H1 (cell line): ENCODE results near the gene PRTN3. TPM values are rescaled to one million over a fixed set of nuclear protein-coding genes. Genes with fewer than 3 reads are reported as not detected.

Experiments
- CTCF ChIA-PET: fragments of 300-600 bp; sonication (Branson Sonifier 250); formaldehyde crosslinking; loops from one replicate; lab custom pipeline; 2021; ENCODE audit not compliant: partially characterized antibody; lab: Charles Lee
- POLR2A ChIA-PET: fragments of 300-600 bp; sonication (Branson Sonifier 250); formaldehyde crosslinking; loops from one replicate; lab custom pipeline; 2021; ENCODE audit warnings: inconsistent platforms; ENCODE audit not compliant: partially characterized antibody; lab: Charles Lee
- DNase-seq, 2 experiments: peaks; one replicate each; pipeline versions ENCODE4 v3.0.0 to v3.0.0-alpha.2; 2010 to 2022; ENCODE audit warnings: low spot score in 2 of 2, low read depth in 1 of 2, mixed read lengths in 1 of 2
- FAIRE-seq: peaks from 2 replicates; lab custom pipeline; 2011; peaks lifted over from hg19 to GRCh38; lab: Jason Lieb, UNC
- H2AFZ ChIP-seq: 2 replicates; pipeline ENCODE4 v1.8.1; 2012; ENCODE audit warnings: low read length, inconsistent platforms
- H2AK5ac ChIP-seq: 2 replicates; pipeline ENCODE4 v1.6.1; 2013; ENCODE audit warnings: low read depth, low read length
- H2BK120ac ChIP-seq: replicated peaks from 2 replicates; pipeline ENCODE3; 2013; ENCODE audit warnings: low read depth, low read length, inconsistent platforms
- H2BK12ac ChIP-seq: 2 replicates; pipeline ENCODE4 v1.6.1; 2013; ENCODE audit warnings: low read depth, low read length
- H2BK15ac ChIP-seq: 2 replicates; pipeline ENCODE4 v1.6.1; 2013; ENCODE audit warnings: low read length
- H2BK20ac ChIP-seq: 2 replicates; pipeline ENCODE4 v1.6.1; 2013; ENCODE audit warnings: low read length
- H2BK5ac ChIP-seq: 2 replicates; pipeline ENCODE4 v1.6.1; 2013; ENCODE audit warnings: low read depth, low read length
- H3K14ac ChIP-seq: 2 replicates; pipeline ENCODE4 v1.6.1; 2013; ENCODE audit warnings: inconsistent platforms; ENCODE audit not compliant: insufficient read length
- H3K18ac ChIP-seq: 2 replicates; pipeline ENCODE4 v1.6.1; 2013; ENCODE audit warnings: low read length; ENCODE audit errors: extremely low read depth
- H3K23ac ChIP-seq: 2 replicates; pipeline ENCODE4 v1.6.1; 2013; ENCODE audit warnings: inconsistent platforms; ENCODE audit not compliant: insufficient read length
- H3K23me2 ChIP-seq: 2 replicates; pipeline ENCODE4 v1.6.1; 2013; ENCODE audit warnings: low read depth, low read length
- H3K27ac ChIP-seq: 2 replicates; pipeline ENCODE4 v1.6.1; 2011; ENCODE audit warnings: low read depth, low read length, inconsistent platforms
- H3K27me3 ChIP-seq, 4 experiments: replicated peaks in 1 of 4; 1 replicate in 1 of 4; 2 replicates in 3 of 4; pipeline versions ENCODE4 v1.6.1 to v1.8.1; 2011 to 2013; ENCODE audit warnings: low read length in 3 of 4, mild to moderate bottlenecking in 3 of 4, inconsistent platforms in 2 of 4, mixed read lengths in 2 of 4, moderate library complexity in 1 of 4; ENCODE audit not compliant: control insufficient read depth in 3 of 4, insufficient read depth in 3 of 4; ENCODE audit errors: extremely low read depth in 1 of 4
- H3K36me3 ChIP-seq, 4 experiments: 2 replicates each; pipeline versions ENCODE4 v1.6.1 to v1.8.1; 2011 to 2013; ENCODE audit warnings: mild to moderate bottlenecking in 4 of 4, low read length in 3 of 4, moderate library complexity in 2 of 4, control low read depth in 1 of 4, inconsistent platforms in 1 of 4; ENCODE audit not compliant: insufficient read depth in 4 of 4, control insufficient read depth in 2 of 4
- H3K4ac ChIP-seq: replicated peaks from 2 replicates; pipeline ENCODE3; 2013; ENCODE audit warnings: low read length, low read depth, mixed read lengths, inconsistent platforms; ENCODE audit not compliant: insufficient read length
- H3K4me1 ChIP-seq, 4 experiments: replicated peaks in 1 of 4; 1 replicate in 1 of 4; 2 replicates in 3 of 4; pipeline versions ENCODE4 v1.6.1 to v1.8.1; 2011 to 2013; ENCODE audit warnings: low read length in 3 of 4, inconsistent platforms in 2 of 4, mixed read lengths in 1 of 4; ENCODE audit not compliant: insufficient read depth in 4 of 4, control insufficient read depth in 3 of 4
- H3K4me2 ChIP-seq, 2 experiments: 2 replicates each; pipeline versions ENCODE4 v1.6.1 to v1.8.1; 2011 to 2013; ENCODE audit warnings: low read depth in 2 of 2, low read length in 2 of 2, control low read depth in 1 of 2, inconsistent platforms in 1 of 2, mild to moderate bottlenecking in 1 of 2; ENCODE audit not compliant: insufficient read depth in 1 of 2
- H3K4me3 ChIP-seq, 4 experiments: fragments of 200-600, 300-600 bp in 1 of 4; sonication (generic), shearing (Covaris generic), sonication (Bioruptor Twin) in 1 of 4; 2 replicates each; pipeline versions ENCODE4 v1.5.1 to v1.8.1; 2011 to 2016; ENCODE audit warnings: low read length in 4 of 4, low read depth in 3 of 4, control low read depth in 2 of 4, inconsistent platforms in 2 of 4, mild to moderate bottlenecking in 2 of 4, mixed read lengths in 1 of 4, moderate library complexity in 1 of 4; ENCODE audit not compliant: insufficient read depth in 2 of 4; ENCODE audit errors: extremely low read depth in 1 of 4
- H3K56ac ChIP-seq: replicated peaks from 2 replicates; pipeline ENCODE3; 2013; ENCODE audit warnings: low read depth, mild to moderate bottlenecking, mixed read lengths, low read length, inconsistent platforms; ENCODE audit not compliant: insufficient read length
- H3K79me1 ChIP-seq: 2 replicates; pipeline ENCODE4 v1.6.1; 2013; ENCODE audit warnings: low read depth, low read length, control low read depth
- H3K79me2 ChIP-seq, 2 experiments: 2 replicates each; pipeline versions ENCODE4 v1.6.1 to v1.8.1; 2012 to 2013; ENCODE audit warnings: low read length in 2 of 2, mild to moderate bottlenecking in 2 of 2, inconsistent platforms in 1 of 2; ENCODE audit not compliant: insufficient read depth in 2 of 2, control insufficient read depth in 1 of 2
- H3K9ac ChIP-seq, 4 experiments: replicated peaks in 1 of 4; 1 replicate in 1 of 4; 2 replicates in 3 of 4; pipeline versions ENCODE4 v1.6.1 to v1.8.1; 2011 to 2013; ENCODE audit warnings: low read depth in 3 of 4, low read length in 3 of 4, control low read depth in 2 of 4, mild to moderate bottlenecking in 2 of 4, moderate library complexity in 2 of 4, inconsistent platforms in 1 of 4; ENCODE audit errors: extremely low read depth in 1 of 4
- H3K9me3 ChIP-seq, 2 experiments: 2 replicates each; pipeline versions ENCODE4 v1.6.1 to v1.8.1; 2012 to 2013; ENCODE audit warnings: mild to moderate bottlenecking in 2 of 2, moderate library complexity in 2 of 2, control low read depth in 1 of 2, inconsistent platforms in 1 of 2, low read depth in 1 of 2, low read length in 1 of 2, mixed read lengths in 1 of 2; ENCODE audit not compliant: insufficient read depth in 2 of 2
- H4K20me1 ChIP-seq, 2 experiments: replicated peaks in 1 of 2; 2 replicates each; pipeline versions ENCODE3 to v1.8.1; 2011 to 2013; ENCODE audit warnings: inconsistent platforms in 2 of 2, low read length in 2 of 2, mild to moderate bottlenecking in 1 of 2; ENCODE audit not compliant: insufficient read depth in 2 of 2, control insufficient read depth in 1 of 2
- H4K5ac ChIP-seq: 2 replicates; pipeline ENCODE4 v1.6.1; 2013; ENCODE audit warnings: low read length, low read depth, mixed read lengths, inconsistent platforms; ENCODE audit not compliant: insufficient read length
- H4K8ac ChIP-seq: 2 replicates; pipeline ENCODE4 v1.8.0; 2013; ENCODE audit warnings: mild to moderate bottlenecking, moderate library complexity, low read length, inconsistent platforms; ENCODE audit not compliant: insufficient read depth; ENCODE audit errors: extremely low read depth
- H4K91ac ChIP-seq: replicated peaks from 2 replicates; pipeline ENCODE3; 2013; ENCODE audit warnings: low read length, mixed read lengths, inconsistent platforms; ENCODE audit not compliant: insufficient read length
- TEAD4 ChIP-seq: IDR thresholded peaks from 2 replicates; pipeline ENCODE4 v1.6.1; 2012; ENCODE audit warnings: low read depth, low read length, inconsistent platforms, mixed read lengths
- WGBS, 2 experiments: shearing (Covaris generic) in 1 of 2; methylation state at CpG; one replicate each; pipeline versions ENCODE4 v1.1.6 to v1.1.7; 2013 to 2015; ENCODE audit warnings: low lambda C conversion rate in 2 of 2, mixed read lengths in 2 of 2, inconsistent platforms in 1 of 2, low coverage in 1 of 2, missing lambda C conversion rate in 1 of 2; ENCODE audit not compliant: insufficient replicate concordance in 2 of 2, insufficient coverage in 1 of 2, insufficient read length in 1 of 2; ENCODE audit errors: extremely low coverage in 1 of 2, missing lambda C conversion rate in 1 of 2; 5-methylcytosine and 5-hydroxymethylcytosine counted together
- polyA plus RNA-seq, 7 experiments: library from polyadenylated mRNA; depleted of rRNA in 3 of 7; stranded (reverse) in 5 of 7; unstranded in 2 of 7; fragments of >200 nt in 5 of 7; fragments of 200-250 nt in 2 of 7; gene quantifications; 1 replicate in 5 of 7; 2 replicates in 1 of 7; 4 replicates in 1 of 7; pipeline versions ENCODE4 v1.2.1 to v1.2.3, GENCODE V29; 2011 to 2013; ENCODE audit warnings: missing spikeins in 2 of 7, mixed read lengths in 2 of 7
- total RNA-seq: library from RNA; stranded (reverse); fragmentation: NEBNext Ultra II Directional; extraction: Animal tissue kit (Norgen Biotek cat#: 25700); gene quantifications from 2 replicates; pipeline ENCODE4 v1.2.1, GENCODE V29; 2021

PRTN3 gene
- total and polyA plus RNA-seq, 2 of the 8 experiments (the other 6 are each of a cell fraction or from before 2014, with no cell fraction given) = 0.39 to 2.1 TPM

- Histone ChIP-seq H3K4ac (no peak overlapping the region), H4K8ac (peak overlapping the region; percentile 0; the same call in 1 of the 2 replicates), H3K79me2 (no peaks in the 10 kb centered on the region), H4K20me1 (no peaks in the 10 kb centered on the region), H2BK20ac (peak overlapping the region; percentile 90; the same call in 1 of the 2 replicates), H2AFZ (no peak overlapping the region), H3K4me2 (no peak overlapping the region; a peak in 1 of 4 replicates), H3K56ac (no peak overlapping the region), H3K14ac (no peak overlapping the region), H3K79me1 (no peaks in the 10 kb centered on the region; the same call in 1 of the 2 replicates), H2AK5ac (peak overlapping the region; percentile 96), H3K18ac (no peak overlapping the region), H3K36me3 (no peaks in the 10 kb centered on the region), H3K9me3 (no peaks in the 10 kb centered on the region), H2BK120ac (no peak overlapping the region), H3K4me1 (peaks cover 0 to 36% (median 14%) of the 10 kb centered on the region in 4 experiments; a peak in 6 of 7 replicates), H2BK5ac (peak overlapping the region; percentile 88; the same call in 1 of the 2 replicates), H3K9ac (no peak overlapping the region), H3K4me3 (no peak overlapping the region), H3K27ac (no peak overlapping the region), H3K23ac (no peak overlapping the region), H3K23me2 (no peaks in the 10 kb centered on the region), H4K91ac (peak overlapping the region; percentile 91), H3K27me3 (no peaks in the 10 kb centered on the region), H2BK15ac (peak overlapping the region; percentile 92; the same call in 1 of the 2 replicates), H4K5ac (no peak overlapping the region)
- 92% methylated on average over 23 of the region's 26 CpGs; no CpG with 5 or more reads in 1 of the 2 experiments for WGBS, 2 experiments
- POLR2A ChIA-PET = interaction anchor here (0.6 to 6.7 kb wide), 5 partner anchors 8 to 1367 kb away, joined by 3 to 85 read pairs (median 10); partner anchors contain the start of gene PTBP1
- DNase-seq (no peak), FAIRE-seq (no peak)
- TF ChIP-seq TEAD4 = no peak
- TF ChIP-seq, all 59 proteins: peak for 0
- CTCF ChIA-PET = interaction anchor here (1.1 to 5.2 kb wide), 3 partner anchors 18 to 49 kb away, joined by 3 to 23 read pairs (median 3); no protein-coding TSS in a partner anchor
- H2BK12ac ChIP-seq = peak overlapping the region; percentile 100
Measured at GRCh38 chr19:791007-791566, 49.7 kb upstream of the PRTN3 start.
